ENCODE results near the gene AGPAT4.

Gene AGPAT4

DNA sequence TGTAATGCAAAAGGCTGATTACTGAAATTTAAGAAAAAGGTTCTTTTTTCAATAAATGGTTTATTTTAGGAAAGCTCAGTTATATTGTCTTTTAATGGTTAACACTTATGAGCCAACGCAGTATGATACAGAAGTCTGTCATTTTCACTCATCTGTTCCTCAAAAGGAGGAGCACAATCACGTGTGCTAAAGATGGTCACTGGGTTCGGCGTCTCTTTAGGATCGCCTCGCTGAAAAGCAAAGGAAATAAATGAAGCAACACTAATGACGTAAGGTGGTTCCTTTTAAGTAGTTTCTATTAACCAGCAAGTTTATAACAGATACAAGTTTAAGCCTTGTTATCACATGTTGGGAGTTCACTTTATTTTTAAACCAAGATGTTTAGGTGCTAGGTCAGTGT, 156.6 kb downstream of the AGPAT4 start:
- no peaks in the 10 kb centered on the region for H3K27me3 Mint-ChIP-seq (ENCODE audit: low read depth)
- no peak overlapping the region for H3K27ac Mint-ChIP-seq
- H3K4me3 Mint-ChIP-seq: no peak overlapping the region
- peaks cover 15% of the 10 kb centered on the region for H3K9me3 Mint-ChIP-seq
- H3K36me3 Mint-ChIP-seq (ENCODE audit: low read depth): peaks cover 51% of the 10 kb centered on the region
- no peaks in the 10 kb centered on the region for H3K4me1 Mint-ChIP-seq (ENCODE audit: low read depth)

GRCh38 chr6:161116554-161116953, 157.3 kb downstream of the AGPAT4 start:
- peaks cover 5% of the 10 kb centered on the region for H3K4me1 Mint-ChIP-seq (ENCODE audit: low read depth)
- H3K27me3 Mint-ChIP-seq (ENCODE audit: low read depth): no peaks in the 10 kb centered on the region
- H3K4me3 Mint-ChIP-seq: no peak overlapping the region
- peaks cover 9% of the 10 kb centered on the region for H3K9me3 Mint-ChIP-seq
- H3K27ac Mint-ChIP-seq: no peak overlapping the region
- peaks cover 49% of the 10 kb centered on the region for H3K36me3 Mint-ChIP-seq (ENCODE audit: low read depth)

GRCh38 chr6:161115468-161115867, 158.4 kb downstream of the AGPAT4 start:
- Mint-ChIP-seq H3K4me3 (no peak overlapping the region), H3K27ac (no peak overlapping the region), H3K27me3 (ENCODE audit: low read depth) (no peaks in the 10 kb centered on the region), H3K9me3 (peaks cover 5% of the 10 kb centered on the region), H3K4me1 (ENCODE audit: low read depth) (peaks cover 14% of the 10 kb centered on the region), H3K36me3 (ENCODE audit: low read depth) (peaks cover 46% of the 10 kb centered on the region)

DNA sequence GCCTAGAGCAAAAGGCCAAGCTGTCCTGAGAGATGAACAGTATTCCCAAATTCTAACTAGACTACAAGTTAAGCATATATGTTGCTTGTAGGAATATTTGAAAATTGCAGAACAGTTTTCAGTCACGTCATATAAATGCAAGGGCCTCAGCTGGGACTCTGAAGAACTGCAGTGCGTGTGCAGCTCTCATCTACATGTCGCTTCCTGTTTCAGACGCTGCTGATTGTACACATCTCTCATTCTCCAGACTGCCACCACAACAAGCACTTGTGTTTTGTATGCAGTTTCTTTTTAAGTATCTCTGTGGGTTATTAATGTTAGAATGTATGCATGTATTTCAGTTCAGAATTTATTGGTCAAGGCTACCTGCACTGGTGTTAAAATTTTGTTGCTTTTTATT, 162.6 kb downstream of the AGPAT4 start:
- no peaks in the 10 kb centered on the region for H3K9me3 Mint-ChIP-seq
- peak overlapping the region; percentile 68 for H3K4me3 Mint-ChIP-seq
- H3K27ac Mint-ChIP-seq: peak overlapping the region; percentile 92
- H3K27me3 Mint-ChIP-seq (ENCODE audit: low read depth): no peaks in the 10 kb centered on the region
- peaks cover 43% of the 10 kb centered on the region for H3K36me3 Mint-ChIP-seq (ENCODE audit: low read depth)
- H3K4me1 Mint-ChIP-seq (ENCODE audit: low read depth): peaks cover 14% of the 10 kb centered on the region

DNA sequence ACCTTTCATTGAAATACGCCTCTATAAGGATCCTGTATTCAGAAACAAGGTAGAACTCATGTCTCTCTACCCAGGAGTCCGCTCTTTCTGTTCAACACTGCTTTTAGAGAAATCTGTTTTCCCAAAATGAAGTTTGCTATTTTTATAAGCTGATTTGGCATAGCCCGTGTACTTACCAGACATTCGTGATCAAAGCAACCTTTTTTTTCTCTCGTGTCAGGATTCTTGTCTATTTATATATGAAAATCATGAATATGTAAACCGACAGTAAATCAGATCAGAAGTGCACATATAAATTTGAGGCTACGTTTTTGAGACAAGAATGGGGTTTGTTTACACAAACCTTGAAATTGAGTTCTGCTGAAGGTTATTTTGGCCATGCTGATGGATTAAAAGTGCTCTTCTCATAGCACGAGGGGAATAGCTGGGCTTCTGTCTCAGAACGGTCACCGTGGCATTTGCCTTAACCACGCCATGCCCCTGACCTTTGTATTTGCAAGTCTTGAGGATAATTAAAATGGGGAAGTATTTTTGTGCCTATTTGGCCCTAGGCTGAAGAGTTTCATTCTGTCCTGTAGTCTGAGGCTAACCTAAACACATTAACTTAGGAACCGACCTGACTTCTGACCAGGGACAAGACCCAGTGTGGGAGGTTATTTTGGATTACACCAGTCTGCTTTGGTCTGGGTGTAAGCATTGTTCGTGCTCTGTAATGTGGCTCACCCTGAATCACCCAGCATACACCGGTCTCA, 163.7 kb downstream of the AGPAT4 start:
- Mint-ChIP-seq H3K36me3 (ENCODE audit: low read depth) (peaks cover 37% of the 10 kb centered on the region), H3K9me3 (no peaks in the 10 kb centered on the region), H3K4me1 (ENCODE audit: low read depth) (peaks cover 18% of the 10 kb centered on the region), H3K27me3 (ENCODE audit: low read depth) (no peaks in the 10 kb centered on the region), H3K4me3 (no peak overlapping the region), H3K27ac (no peak overlapping the region)

DNA sequence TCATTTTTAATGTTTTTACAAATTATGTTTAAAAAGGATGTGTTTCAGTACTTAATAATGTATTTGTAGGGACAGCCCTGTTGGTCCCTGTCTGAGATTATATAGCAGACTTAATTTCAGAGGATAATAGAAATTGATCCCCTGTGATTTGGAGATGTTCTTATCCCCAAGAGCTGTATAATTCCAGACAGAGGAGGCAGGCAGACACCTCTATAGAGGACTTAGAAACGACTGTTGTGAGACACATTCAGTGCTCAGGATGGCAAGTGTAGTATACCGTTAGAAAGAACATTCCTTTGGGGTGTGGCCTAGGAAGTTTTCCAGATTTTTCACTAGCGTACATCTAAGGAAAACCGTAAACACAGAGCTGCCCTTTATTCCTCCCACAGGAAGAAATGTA, 164.5 kb downstream of the AGPAT4 start:
- Mint-ChIP-seq H3K4me3 (no peak overlapping the region), H3K9me3 (no peaks in the 10 kb centered on the region), H3K4me1 (ENCODE audit: low read depth) (peaks cover 21% of the 10 kb centered on the region), H3K27me3 (ENCODE audit: low read depth) (no peaks in the 10 kb centered on the region), H3K27ac (no peak overlapping the region), H3K36me3 (ENCODE audit: low read depth) (peaks cover 39% of the 10 kb centered on the region)

- Mint-ChIP-seq H3K27me3 (ENCODE audit: low read depth) (no peaks in the 10 kb centered on the region), H3K27ac (no peak overlapping the region), H3K4me1 (ENCODE audit: low read depth) (peaks cover 21% of the 10 kb centered on the region), H3K4me3 (no peak overlapping the region), H3K36me3 (ENCODE audit: low read depth) (peaks cover 39% of the 10 kb centered on the region), H3K9me3 (no peaks in the 10 kb centered on the region)
Observed at GRCh38 chr6:161108916-161109315, 164.9 kb downstream of the AGPAT4 start.

DNA sequence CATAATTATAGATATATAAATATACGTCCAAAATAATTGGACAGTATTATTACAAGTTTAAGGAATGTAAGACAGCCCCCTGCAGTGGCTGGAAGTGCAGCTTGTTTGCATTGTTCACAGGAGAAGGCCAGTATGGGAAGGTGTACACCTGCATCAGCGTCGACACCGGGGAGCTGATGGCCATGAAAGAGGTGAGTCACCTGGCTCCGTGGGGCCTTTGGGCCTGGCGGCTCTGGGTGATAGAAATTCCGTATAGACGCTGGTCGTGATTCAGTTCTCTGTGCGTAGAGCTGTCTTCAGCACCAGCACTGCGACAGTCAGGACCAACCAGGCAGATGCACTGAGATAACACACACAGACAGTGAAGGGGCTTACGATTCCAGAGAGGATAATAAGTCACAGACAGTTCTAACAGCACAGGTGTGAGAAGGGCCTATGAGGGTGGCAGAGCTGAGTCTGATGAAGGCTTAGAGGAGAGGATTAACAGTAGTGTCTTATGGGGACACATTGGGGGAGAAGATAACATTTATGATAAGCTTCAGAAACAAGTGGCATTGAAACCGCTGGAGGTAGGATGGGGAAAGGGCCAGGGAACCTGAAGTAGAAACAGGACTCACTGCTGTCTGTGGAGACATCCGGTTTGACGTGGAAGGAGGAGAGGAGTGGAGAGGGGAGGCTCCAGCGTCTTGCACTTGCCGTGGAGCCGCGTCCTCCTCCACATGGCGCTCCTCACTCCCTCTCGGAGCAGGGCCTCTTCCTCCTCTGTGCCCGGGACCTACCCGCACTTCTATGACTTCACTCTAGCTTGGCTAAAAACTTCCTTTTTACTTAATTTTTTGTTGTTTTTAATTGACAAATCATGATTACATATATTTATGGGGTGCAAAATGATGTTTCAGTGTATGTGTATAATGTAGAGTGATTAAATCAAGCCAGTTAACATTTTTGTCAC, 165.8 kb downstream of the AGPAT4 start:
- H3K27me3 Mint-ChIP-seq (ENCODE audit: low read depth): no peaks in the 10 kb centered on the region
- H3K36me3 Mint-ChIP-seq (ENCODE audit: low read depth): peaks cover 45% of the 10 kb centered on the region
- H3K27ac Mint-ChIP-seq: no peak overlapping the region

DNA sequence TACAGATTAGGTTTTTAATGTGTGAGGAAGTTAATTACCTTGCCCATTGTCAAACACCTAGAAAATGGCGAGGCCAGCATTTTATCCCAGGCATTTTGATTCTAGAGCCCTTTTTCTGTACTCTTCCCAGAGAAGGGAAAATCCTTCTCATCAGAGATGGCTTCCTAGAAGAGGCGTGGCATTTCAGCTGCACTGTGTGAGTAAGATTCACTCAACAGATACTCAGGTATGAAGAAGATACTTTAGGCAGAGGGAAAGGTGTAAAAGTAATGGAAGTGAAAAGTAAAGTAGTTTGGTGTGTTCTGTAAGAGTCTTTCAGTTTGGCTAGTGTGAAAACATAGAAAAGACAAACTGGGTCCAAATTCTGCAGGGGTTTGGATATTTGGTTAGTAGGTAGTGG, 168.5 kb downstream of the AGPAT4 start:
- H3K27me3 Mint-ChIP-seq (ENCODE audit: low read depth): no peaks in the 10 kb centered on the region
- peaks cover 33% of the 10 kb centered on the region for H3K36me3 Mint-ChIP-seq (ENCODE audit: low read depth)
- no peak overlapping the region for H3K27ac Mint-ChIP-seq
- H3K4me1 Mint-ChIP-seq (ENCODE audit: low read depth): peaks cover 6% of the 10 kb centered on the region
- H3K9me3 Mint-ChIP-seq: no peaks in the 10 kb centered on the region
- H3K4me3 Mint-ChIP-seq: no peak overlapping the region

More for the DNA sequence above, 165.8 kb downstream of the AGPAT4 start:
- H3K9me3 Mint-ChIP-seq: no peaks in the 10 kb centered on the region
- H3K4me3 Mint-ChIP-seq: no peak overlapping the region
- peaks cover 21% of the 10 kb centered on the region for H3K4me1 Mint-ChIP-seq (ENCODE audit: low read depth)

DNA sequence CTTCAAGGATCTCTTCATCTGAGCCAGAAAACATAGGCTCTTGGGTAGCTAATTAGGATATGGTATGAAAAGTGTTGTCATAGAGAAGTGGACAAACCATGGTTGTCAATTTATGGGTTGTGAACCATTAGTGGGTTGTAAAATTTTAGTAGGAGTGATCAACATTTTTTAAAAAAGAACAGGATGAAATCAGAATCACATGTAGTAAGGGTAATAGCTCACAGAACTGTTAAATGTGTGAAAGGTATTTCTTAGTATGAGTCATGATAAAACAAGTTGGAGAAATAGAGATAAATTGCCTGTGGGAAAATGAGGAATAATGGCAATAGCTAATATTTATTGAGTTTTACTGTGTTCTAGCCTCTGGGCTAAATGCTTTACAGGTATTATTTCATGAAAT, 168.9 kb downstream of the AGPAT4 start:
- H3K4me3 Mint-ChIP-seq: no peak overlapping the region
- H3K4me1 Mint-ChIP-seq (ENCODE audit: low read depth): peaks cover 6% of the 10 kb centered on the region
- no peak overlapping the region for H3K27ac Mint-ChIP-seq
- peaks cover 29% of the 10 kb centered on the region for H3K36me3 Mint-ChIP-seq (ENCODE audit: low read depth)
- no peaks in the 10 kb centered on the region for H3K9me3 Mint-ChIP-seq
- no peaks in the 10 kb centered on the region for H3K27me3 Mint-ChIP-seq (ENCODE audit: low read depth)

- no peak overlapping the region for H3K4me3 Mint-ChIP-seq
- no peaks in the 10 kb centered on the region for H3K27me3 Mint-ChIP-seq (ENCODE audit: low read depth)
- H3K27ac Mint-ChIP-seq: no peak overlapping the region
- H3K4me1 Mint-ChIP-seq (ENCODE audit: low read depth): peaks cover 6% of the 10 kb centered on the region
- no peaks in the 10 kb centered on the region for H3K9me3 Mint-ChIP-seq
- peaks cover 23% of the 10 kb centered on the region for H3K36me3 Mint-ChIP-seq (ENCODE audit: low read depth)
Observed at GRCh38 chr6:161103475-161103874, 170.4 kb downstream of the AGPAT4 start.

- Mint-ChIP-seq H3K4me1 (ENCODE audit: low read depth) (peaks cover 6% of the 10 kb centered on the region), H3K36me3 (ENCODE audit: low read depth) (peaks cover 25% of the 10 kb centered on the region), H3K4me3 (no peak overlapping the region), H3K9me3 (no peaks in the 10 kb centered on the region), H3K27me3 (ENCODE audit: low read depth) (no peaks in the 10 kb centered on the region), H3K27ac (no peak overlapping the region)
Observed at GRCh38 chr6:161101517-161101916, 172.3 kb downstream of the AGPAT4 start.

DNA sequence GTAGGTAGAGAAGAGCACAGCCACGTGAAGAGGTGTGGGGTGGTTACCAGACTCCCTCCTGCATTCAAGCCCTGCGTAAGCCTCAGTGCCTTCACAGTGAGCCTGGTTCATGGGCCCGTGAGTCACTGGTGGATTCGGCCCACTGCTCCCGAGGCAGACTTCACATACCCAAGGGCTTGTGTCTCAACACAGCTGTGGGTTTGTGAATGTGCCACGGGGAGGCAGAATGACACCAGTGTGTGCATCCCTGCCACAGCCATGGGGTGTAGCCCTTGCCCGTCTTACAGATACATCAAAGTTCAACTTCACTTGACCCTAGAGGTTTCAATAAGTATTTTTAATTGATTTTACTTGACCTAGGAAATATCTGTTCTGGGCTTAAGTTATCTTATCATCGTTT, 173.8 kb downstream of the AGPAT4 start:
- Mint-ChIP-seq H3K27me3 (ENCODE audit: low read depth) (no peaks in the 10 kb centered on the region), H3K4me3 (no peak overlapping the region), H3K27ac (no peak overlapping the region), H3K36me3 (ENCODE audit: low read depth) (peaks cover 23% of the 10 kb centered on the region), H3K4me1 (ENCODE audit: low read depth) (peaks cover 3% of the 10 kb centered on the region), H3K9me3 (no peaks in the 10 kb centered on the region)

DNA sequence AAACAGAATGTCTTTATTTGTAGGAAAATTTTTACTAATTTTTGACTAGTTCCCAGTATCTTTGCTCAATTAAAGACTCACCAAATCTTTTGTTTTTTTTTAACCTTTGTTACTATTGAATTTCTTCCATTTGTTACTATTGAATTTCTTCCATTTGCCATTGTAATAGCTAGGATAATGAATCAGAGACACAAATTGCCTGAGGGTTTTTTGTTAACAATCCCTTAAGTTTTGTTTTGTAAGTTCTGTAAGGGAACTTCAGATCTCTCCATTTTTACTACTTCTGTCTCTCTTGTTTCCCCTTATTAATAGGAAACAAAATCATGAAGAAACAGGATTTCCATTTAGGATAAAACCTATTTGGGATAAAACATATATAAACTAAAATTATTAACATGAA, 177.9 kb downstream of the AGPAT4 start:
- no peaks in the 10 kb centered on the region for H3K4me1 Mint-ChIP-seq (ENCODE audit: low read depth)
- H3K27ac Mint-ChIP-seq: no peak overlapping the region
- H3K9me3 Mint-ChIP-seq: no peaks in the 10 kb centered on the region
- H3K27me3 Mint-ChIP-seq (ENCODE audit: low read depth): no peaks in the 10 kb centered on the region
- peaks cover 24% of the 10 kb centered on the region for H3K36me3 Mint-ChIP-seq (ENCODE audit: low read depth)
- no peak overlapping the region for H3K4me3 Mint-ChIP-seq

DNA sequence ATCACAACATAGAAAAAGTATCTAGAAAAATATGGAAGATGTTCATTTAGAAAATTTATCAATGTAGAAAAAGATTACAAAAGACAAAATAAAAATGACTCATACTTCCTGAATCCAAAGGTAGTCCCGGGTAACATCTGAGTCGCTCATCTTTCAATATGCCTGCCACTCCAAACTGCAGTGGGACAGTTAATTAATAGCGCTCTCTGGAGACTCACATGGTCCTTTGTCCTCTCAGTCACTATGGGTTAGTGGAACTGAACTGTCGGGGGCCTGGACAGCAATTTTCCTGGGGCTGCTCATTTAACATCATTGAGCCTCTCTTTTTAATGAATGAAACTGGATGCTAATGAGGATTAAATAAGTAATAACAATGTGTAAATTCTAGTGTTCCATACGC, 178.9 kb downstream of the AGPAT4 start:
- no peaks in the 10 kb centered on the region for H3K4me1 Mint-ChIP-seq (ENCODE audit: low read depth)
- H3K4me3 Mint-ChIP-seq: no peak overlapping the region
- H3K36me3 Mint-ChIP-seq (ENCODE audit: low read depth): peaks cover 26% of the 10 kb centered on the region
- H3K27me3 Mint-ChIP-seq (ENCODE audit: low read depth): no peaks in the 10 kb centered on the region
- H3K9me3 Mint-ChIP-seq: no peaks in the 10 kb centered on the region
- H3K27ac Mint-ChIP-seq: no peak overlapping the region

Data from T-helper 1 cell treated with Interleukin-12 subunit alpha and Interleukin-12 subunit beta and Interleukin-4 antibody, amounts not matched to agents 30 μg/mL and 1 μg/mL, for 36 hours (primary cell).